Cerebellar nuclear complex (tissue), 1 donor: ENCODE data around the gene SLC6A5.

ENCODE experiments used
- DNase-seq, 2 experiments: peaks; one replicate each; lab custom pipeline; 2025; lab: John Stamatoyannopoulos, UW

The SLC6A5 gene

DNA sequence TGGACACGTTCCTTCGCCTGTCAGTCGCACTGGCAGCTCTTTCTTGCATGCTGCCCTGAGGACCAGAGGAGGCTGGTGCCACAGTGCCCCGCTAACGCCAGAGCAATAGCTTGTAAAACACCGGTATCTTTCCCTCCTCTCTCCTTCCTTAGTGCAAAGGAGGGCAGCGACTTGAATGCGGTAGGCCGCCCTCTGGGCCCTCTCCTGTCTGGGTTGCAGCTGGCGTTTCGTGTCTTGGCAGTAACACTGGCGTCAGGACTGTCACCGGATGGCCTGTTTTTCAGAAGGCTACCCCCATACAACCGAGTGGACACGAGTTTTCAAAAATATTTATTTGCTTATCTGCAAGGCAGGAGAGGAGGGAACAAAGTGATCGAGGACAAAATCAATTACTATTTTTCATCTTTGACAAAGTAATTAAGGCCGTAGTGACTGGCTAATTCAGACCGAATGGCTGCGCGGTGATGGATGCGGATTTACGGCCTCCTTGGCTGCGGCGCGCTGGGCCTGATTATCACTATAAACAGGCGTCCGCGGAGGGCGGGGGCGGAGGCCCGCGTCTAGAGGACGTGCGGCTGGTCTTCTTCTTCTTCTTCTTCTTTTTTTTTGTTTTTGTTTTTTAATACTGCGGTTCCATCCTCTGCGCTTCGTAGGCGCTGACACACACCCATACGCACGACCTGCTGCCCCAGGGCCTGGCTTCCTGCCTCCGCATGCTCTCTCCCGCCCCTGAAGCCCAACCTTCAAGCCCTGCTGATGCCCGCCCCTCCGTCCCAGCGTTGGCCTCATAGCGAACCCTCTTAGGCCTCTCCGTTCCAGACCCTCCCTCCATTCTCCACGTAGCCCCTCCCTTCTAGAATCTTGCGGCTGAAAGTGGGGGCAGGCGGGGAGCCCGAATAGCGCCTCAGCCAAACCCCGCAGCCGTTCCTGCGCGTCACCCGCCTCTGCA lies 2.9 kb upstream of the SLC6A5 start:
- DNase-seq = no peak

DNA sequence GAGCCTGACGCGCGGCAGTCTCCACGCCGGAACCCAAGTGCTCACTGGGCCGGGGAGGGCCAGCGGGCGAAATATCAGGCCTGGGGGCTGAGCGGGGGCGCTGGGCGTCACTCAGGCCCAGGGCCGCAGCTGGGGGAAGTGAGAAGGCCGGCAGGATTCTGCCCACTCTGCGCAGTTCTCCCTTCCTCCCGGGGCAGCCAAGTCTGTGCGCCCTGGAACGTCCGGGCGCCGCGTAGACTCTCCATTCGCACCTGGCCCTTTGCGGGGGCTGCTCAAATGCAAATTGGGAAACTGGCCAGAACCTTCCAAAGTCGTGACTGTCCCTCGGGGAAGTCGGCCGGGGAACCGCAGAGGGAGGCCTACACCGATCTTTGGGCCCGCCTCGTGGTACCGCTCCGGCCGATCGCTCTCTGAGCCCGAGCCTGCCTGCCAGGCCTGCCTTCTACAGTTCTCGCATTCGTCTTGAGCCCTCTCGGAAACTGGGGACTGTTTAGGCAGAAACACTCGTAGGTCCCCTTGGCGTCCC lies 2.2 kb upstream of the SLC6A5 start:
- DNase-seq = no peak

DNA sequence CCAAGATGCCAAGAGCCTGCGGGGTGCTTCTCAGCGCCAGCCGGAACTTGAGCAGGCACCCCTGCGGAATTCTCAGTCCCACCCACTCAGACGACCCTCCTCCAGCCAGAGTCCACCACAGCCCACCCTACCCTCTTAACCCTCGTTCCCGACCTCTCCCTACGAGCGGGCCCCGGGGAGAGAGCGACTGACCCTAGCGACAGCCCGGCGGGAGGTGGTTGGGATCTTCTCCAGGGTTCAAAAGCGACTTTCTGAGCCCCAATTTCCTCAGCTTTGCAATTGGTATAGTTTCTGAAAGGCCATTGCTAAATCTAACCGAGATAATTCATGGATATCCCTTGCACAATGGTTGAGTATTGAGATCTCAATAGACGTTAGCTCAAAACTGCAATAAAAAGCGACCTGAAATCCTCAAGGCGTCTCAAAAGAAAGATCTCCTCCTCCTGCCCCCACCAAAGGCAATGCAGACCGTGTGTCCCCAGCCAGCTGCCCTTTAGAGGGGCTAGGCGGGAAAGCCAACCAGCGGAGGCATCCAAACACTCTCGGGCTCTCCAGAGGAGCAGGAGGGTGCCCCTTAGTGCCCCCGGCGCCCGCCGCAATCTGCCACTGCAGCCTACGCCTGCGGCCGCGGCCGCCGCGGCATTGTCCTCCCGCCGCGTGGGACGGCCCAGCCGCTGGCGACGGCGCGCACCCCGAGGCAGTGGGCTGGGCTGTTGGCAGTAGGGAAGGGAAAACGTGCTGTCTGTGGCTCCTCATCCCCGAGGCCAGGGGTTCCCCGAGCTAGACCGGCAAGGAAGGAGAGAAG lies 1.5 kb upstream of the SLC6A5 start:
- DNase-seq = no peak

- DNase-seq = no peak
Measured at GRCh38 chr11:20598492-20598891, 916 bp upstream of the SLC6A5 start.

DNA sequence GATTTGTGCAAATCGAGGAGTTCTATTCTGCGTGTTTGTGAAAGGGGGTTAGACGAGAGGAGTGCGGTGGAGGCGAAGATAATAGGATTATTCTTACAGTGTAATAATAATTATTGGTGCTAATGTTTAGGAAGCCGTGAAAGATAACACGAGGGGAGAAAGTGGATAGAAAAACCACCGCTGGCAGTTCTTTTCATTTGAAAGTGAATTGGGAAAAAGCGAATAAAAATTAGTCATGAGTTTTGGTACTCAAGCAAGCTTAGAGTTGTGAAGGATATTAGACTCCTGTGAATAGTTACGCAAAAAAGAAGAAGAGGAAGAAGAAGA lies 575 bp downstream of the SLC6A5 start:
- DNase-seq = no peak

DNA sequence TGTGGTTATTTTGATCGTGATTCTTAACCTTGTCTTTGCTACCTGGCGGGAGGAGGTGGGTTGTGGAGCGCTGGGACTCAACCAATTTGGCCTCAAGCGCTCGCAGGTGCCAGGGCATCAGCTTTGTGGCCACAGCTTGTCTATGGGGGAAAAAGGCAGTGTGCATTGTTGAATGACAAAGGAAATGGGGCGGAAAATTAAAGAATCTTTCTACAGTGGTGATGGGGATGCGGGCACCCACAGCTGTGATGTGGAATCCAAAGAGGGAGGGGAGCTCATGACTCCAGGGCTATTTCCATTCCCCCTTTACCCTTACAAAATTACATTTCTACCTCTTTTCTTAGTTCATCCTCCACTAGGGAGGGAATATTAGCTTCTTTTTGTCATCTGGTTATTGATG lies 1.1 kb downstream of the SLC6A5 start:
- no peak for DNase-seq

- no peak for DNase-seq
Measured at GRCh38 chr11:20601221-20601914, 2.0 kb downstream of the SLC6A5 start.

GRCh38 chr11:20604295-20604803 lies 4.9 kb downstream of the SLC6A5 start:
- DNase-seq = no peak

GRCh38 chr11:20604864-20605601 lies 5.6 kb downstream of the SLC6A5 start:
- no peak for DNase-seq

GRCh38 chr11:20605602-20606091 lies 6.2 kb downstream of the SLC6A5 start:
- DNase-seq = no peak

- no peak for DNase-seq
Measured at GRCh38 chr11:20608934-20609333, 9.5 kb downstream of the SLC6A5 start.

GRCh38 chr11:20609727-20610707 lies 10.6 kb downstream of the SLC6A5 start:
- DNase-seq = no peak

GRCh38 chr11:20610825-20611224 lies 11.4 kb downstream of the SLC6A5 start:
- no peak for DNase-seq

DNA sequence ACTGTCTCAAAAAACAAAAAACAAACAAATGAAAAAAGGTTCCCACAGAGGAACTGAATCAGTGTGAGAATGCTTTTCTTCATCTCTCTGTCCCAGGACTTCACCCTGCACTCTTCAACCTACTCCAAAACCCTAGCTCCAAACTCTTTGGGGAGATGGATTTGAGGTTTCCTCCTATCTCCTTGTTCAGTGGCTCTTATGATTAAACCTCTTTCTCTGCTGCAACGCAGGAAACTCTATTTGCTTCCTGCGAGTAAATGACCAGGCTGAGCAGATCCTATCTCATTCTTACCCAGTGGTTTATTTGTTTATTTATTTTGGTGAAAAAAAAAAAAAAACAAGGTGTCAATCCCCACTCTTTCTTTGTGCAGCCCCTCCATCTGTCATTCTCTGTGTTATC lies 12.0 kb downstream of the SLC6A5 start:
- DNase-seq = no peak

DNA sequence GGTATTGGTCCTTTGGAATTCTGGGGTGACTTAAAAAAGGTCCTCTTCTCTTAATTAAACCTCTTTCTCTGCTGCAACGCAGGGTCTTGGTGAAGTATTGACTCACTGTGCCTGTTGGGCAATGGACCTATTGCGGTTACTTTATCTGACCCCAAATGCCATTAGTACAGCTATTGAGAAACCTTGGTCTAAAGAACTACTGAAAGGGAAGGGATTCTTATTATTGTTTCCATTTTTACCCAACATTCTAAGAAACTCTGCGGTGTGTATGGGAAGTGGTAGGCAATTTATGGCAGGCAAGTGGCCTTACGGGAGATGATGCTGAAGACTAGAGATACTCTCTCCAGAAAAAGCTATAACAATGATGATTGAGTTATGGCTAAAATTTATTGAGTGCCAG lies 12.5 kb downstream of the SLC6A5 start:
- DNase-seq = no peak

GRCh38 chr11:20612416-20612815 lies 13.0 kb downstream of the SLC6A5 start:
- DNase-seq = no peak

DNA sequence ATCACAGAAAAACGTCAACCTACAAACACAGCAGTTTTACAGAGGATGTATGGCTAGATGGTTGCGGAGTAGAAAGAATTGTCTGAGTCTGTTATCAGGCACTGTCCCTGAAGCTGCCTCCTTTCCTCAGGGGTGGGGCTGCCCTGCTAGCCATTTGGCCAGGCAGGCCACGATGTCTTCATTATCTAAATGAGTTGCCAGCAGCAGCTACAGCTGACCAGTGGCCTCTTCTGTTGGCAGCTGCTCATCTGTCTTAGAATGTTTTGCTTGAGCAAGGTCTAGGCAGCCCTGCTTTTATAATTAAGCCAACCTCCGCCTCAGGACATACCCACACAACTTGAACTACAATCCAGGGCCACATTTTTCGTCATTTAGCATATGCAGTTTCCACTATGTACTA lies 17.5 kb downstream of the SLC6A5 start:
- DNase-seq = no peak

DNA sequence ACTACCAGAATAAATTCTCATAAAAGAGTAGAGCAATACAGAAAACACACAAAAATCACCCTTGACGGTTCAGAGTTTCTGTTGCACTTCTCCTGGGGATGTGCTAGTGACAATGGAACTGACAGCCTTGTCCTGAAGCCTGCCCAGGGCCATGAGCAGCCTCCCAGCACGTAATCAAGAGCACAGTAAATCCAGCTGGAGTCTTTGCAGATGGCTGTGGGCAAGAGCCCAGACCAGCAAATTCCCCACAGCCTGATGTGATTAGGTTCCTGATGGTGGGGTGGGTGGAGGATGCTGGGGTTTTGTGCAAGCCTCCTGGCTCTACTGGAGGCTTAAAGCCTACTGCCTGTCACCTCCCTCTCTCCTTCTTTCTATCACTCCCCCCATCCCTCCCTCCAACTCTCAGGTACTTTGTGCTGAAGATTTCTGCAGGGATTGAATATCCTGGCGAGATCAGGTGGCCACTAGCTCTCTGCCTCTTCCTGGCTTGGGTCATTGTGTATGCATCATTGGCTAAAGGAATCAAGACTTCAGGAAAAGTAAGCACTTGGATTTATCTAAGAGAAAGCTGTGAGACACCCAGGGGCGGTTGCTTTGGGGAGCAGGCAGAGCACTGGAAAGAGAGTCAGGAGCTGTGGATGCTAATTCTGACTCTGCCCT lies 18.1 kb downstream of the SLC6A5 start:
- DNase-seq = no peak

GRCh38 chr11:20618083-20618482 lies 18.7 kb downstream of the SLC6A5 start:
- DNase-seq = no peak
